Measurements from ENCODE around the gene CYP4F8.
"Not testable (repeated sequence)": the region's sequence is repeated elsewhere in the genome, so short reads cannot be mapped to it uniquely, and the experiment has no call there.

CYP4F8 gene

GRCh38 chr19:15644816-15645215 lies 29.8 kb downstream of the CYP4F8 start:
- DNase-seq, result no peak

- no peak for DNase-seq
Observed at GRCh38 chr19:15649526-15649925, 34.5 kb downstream of the CYP4F8 start.

GRCh38 chr19:15650123-15650522 lies 35.1 kb downstream of the CYP4F8 start:
- DNase-seq, result not testable (repeated sequence)

GRCh38 chr19:15651791-15652190 lies 36.8 kb downstream of the CYP4F8 start:
- DNase-seq, result no peak

GRCh38 chr19:15652559-15653278 lies 37.7 kb downstream of the CYP4F8 start:
- no peak for DNase-seq

GRCh38 chr19:15656467-15656866 lies 41.4 kb downstream of the CYP4F8 start:
- no peak for DNase-seq

- no peak for DNase-seq
Observed at GRCh38 chr19:15663247-15663646, 48.2 kb downstream of the CYP4F8 start.

GRCh38 chr19:15666186-15666585 lies 51.2 kb downstream of the CYP4F8 start:
- no peak for DNase-seq

GRCh38 chr19:15666883-15667282 lies 51.9 kb downstream of the CYP4F8 start:
- no peak for DNase-seq

GRCh38 chr19:15669440-15669839 lies 54.4 kb downstream of the CYP4F8 start:
- DNase-seq, result no peak

- DNase-seq, result no peak
Observed at GRCh38 chr19:15669891-15670290, 54.9 kb downstream of the CYP4F8 start.

- no peak for DNase-seq
Observed at GRCh38 chr19:15671237-15671821, 56.3 kb downstream of the CYP4F8 start.

GRCh38 chr19:15671891-15672579 lies 57.0 kb downstream of the CYP4F8 start:
- no peak for DNase-seq

- no peak for DNase-seq
Observed at GRCh38 chr19:15672580-15673175, 57.7 kb downstream of the CYP4F8 start, which contains the start of gene CYP4F12. Gene CYP4F12, plus strand, starts transcription at chr19:15673087. Its CDS starts 443 bp downstream, at chr19:15673530.

- DNase-seq, result no peak
Observed at GRCh38 chr19:15673176-15673654, 58.2 kb downstream of the CYP4F8 start.

- no peak for DNase-seq
Observed at GRCh38 chr19:15675560-15675959, 60.5 kb downstream of the CYP4F8 start.

GRCh38 chr19:15679089-15679488 lies 64.1 kb downstream of the CYP4F8 start:
- DNase-seq, result no peak

- DNase-seq, result not testable (repeated sequence)
Observed at GRCh38 chr19:15679865-15680264, 64.8 kb downstream of the CYP4F8 start.
